Mucosa of stomach (tissue), 1 donor: ENCODE measurements around the gene CYP2R1.

Experiments
- H3K27me3 ChIP-seq: one replicate; pipeline ENCODE4 v1.7.0; 2013; ENCODE audit warnings: mild to moderate bottlenecking, low read length; ENCODE audit not compliant: control insufficient read depth, insufficient read depth
- H3K36me3 ChIP-seq: one replicate; pipeline ENCODE4 v1.7.0; 2013; ENCODE audit warnings: low read length; ENCODE audit not compliant: control insufficient read depth, insufficient read depth
- H3K4me1 ChIP-seq: one replicate; pipeline ENCODE4 v1.7.0; 2013; ENCODE audit warnings: mild to moderate bottlenecking, low read length; ENCODE audit not compliant: control insufficient read depth, insufficient read depth
- H3K4me3 ChIP-seq: one replicate; pipeline ENCODE4 v1.7.0; 2013; ENCODE audit warnings: low read length
- H3K9ac ChIP-seq: one replicate; pipeline ENCODE4 v1.7.0; 2013; ENCODE audit warnings: mild to moderate bottlenecking, low read length, moderate library complexity
- H3K9me3 ChIP-seq: one replicate; pipeline ENCODE4 v1.7.0; 2013; ENCODE audit warnings: mild to moderate bottlenecking, low read length, moderate library complexity; ENCODE audit not compliant: control insufficient read depth
- donor health status: Pancreatic carcinoma.

Gene CYP2R1

DNA sequence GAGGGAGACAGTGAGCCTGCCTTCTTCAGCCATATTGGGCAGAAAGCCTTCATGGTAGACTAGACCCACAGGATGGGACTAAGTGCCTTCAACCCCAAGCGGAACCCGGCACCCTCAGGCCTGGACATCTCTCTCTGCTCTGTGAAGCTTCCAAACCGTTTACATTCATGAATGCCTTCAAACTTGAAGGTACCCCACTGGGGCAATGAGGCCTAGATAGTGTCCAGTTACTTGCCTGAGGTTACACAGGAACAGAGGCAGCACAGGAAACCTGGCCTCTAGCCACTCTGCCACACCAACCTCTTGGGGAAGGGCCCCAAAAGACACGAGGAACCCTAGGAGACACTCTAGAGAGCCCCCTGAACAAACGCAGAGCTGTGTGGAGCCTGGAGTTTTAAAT is 14.5 kb upstream of the CYP2R1 start:
- Histone ChIP-seq H3K36me3 (no peaks in the 10 kb centered on the region), H3K9ac (no peak overlapping the region), H3K4me1 (peaks cover 19% of the 10 kb centered on the region), H3K27me3 (no peaks in the 10 kb centered on the region), H3K4me3 (no peak overlapping the region), H3K9me3 (no peaks in the 10 kb centered on the region)

DNA sequence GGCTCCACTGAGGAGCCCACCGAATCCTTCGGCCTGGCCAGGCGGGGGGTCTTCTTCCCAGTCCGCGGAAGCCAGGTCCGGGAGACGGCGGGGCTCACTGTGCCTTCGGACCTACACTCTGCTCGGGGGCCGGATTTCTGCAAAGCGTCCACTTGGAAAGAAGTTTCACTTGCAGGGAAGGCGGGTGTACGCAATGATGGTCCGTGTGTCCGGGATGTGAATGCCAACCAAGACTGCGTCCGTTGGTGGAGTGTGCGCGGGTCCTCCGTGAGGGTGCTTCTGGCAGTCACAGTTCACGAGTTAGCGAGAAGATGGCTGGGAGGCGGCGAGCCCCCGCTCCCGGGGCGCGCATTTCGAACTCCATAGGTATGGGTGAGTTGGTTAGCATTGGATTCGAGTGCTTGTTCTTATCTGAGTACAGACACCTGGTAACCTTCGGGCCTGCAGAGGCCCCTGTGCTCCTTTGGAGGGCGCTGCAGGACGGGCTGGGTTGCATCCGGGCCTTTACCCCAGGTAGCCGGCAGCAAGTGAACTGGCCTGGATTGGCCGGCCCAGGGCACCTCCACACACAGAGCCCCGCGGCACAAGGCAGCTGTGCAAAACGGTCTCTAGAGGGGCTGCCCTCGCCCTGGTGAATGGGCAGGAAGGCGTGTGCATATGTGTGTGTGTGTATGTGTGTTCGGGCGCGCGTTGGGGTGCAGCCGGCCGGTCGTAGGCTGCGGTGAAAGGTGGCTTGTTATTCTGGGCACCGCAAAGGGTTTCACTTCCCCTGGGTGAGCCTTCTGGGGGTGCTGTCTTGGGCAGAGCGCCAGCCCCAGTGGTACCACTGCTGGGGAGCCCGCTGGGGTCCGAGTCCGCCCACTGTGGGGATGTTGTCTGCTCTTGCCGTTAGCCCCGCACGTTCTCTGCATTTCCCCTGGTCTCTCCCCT is 13.3 kb upstream of the CYP2R1 start:
- H3K36me3 ChIP-seq = no peaks in the 10 kb centered on the region
- peak overlapping the region; percentile 75 for H3K9ac ChIP-seq
- no peaks in the 10 kb centered on the region for H3K27me3 ChIP-seq

DNA sequence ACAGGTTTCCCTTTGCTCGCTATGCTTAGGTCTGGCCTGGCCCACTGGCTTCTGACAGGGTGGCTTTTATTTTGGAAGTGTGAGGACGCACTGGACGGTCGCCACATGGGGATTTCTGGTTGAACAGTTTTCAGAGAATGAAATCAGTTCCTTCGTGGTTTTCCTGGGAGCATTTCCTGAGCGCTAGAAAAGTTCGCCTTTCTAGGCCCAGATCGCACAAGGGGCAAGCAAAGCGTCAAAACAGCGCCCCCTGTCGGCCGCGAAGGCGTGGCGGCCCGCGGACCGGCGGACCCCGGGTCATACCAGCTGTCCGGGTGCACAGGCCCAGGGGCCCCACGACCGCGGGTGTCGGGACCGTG is 12.7 kb upstream of the CYP2R1 start:
- H3K9ac ChIP-seq = peak overlapping the region; percentile 75
- no peaks in the 10 kb centered on the region for H3K9me3 ChIP-seq
- no peaks in the 10 kb centered on the region for H3K27me3 ChIP-seq
- peaks cover 19% of the 10 kb centered on the region for H3K4me1 ChIP-seq
- no peaks in the 10 kb centered on the region for H3K36me3 ChIP-seq
- H3K4me3 ChIP-seq = peak overlapping the region; percentile 78

More for the DNA sequence above, 13.3 kb upstream of the CYP2R1 start:
- Histone ChIP-seq H3K4me1 (peaks cover 19% of the 10 kb centered on the region), H3K9me3 (no peaks in the 10 kb centered on the region), H3K4me3 (peak overlapping the region; percentile 78)

- no peaks in the 10 kb centered on the region for H3K9me3 ChIP-seq
- H3K36me3 ChIP-seq = no peaks in the 10 kb centered on the region
- H3K4me1 ChIP-seq = peaks cover 16% of the 10 kb centered on the region
- no peak overlapping the region for H3K4me3 ChIP-seq
- H3K9ac ChIP-seq = no peak overlapping the region
- no peaks in the 10 kb centered on the region for H3K27me3 ChIP-seq
Observed at GRCh38 chr11:14902650-14903350, 10.8 kb upstream of the CYP2R1 start.

DNA sequence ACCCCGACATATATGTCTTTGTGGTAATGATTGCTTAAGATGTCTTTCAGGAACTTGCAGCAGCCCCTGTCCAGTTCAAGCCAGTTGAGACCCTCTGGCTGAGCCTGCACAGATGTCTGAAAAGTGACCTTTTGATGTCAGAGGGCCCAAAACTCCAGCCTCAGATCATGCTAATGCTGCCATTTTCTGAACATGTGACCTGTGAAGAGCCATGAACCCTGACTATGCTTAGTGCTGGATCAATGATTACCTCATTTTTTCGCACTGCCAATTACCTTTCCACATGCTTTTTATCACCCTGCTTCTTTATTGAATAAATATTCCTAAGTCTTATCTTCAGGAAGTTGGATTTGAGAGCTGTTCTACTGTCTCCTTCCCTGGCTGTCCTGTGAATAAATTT is 6.9 kb upstream of the CYP2R1 start:
- H3K4me1 ChIP-seq = no peaks in the 10 kb centered on the region
- H3K4me3 ChIP-seq = no peak overlapping the region
- no peak overlapping the region for H3K9ac ChIP-seq
- H3K27me3 ChIP-seq = no peaks in the 10 kb centered on the region
- H3K9me3 ChIP-seq = no peaks in the 10 kb centered on the region
- no peaks in the 10 kb centered on the region for H3K36me3 ChIP-seq

DNA sequence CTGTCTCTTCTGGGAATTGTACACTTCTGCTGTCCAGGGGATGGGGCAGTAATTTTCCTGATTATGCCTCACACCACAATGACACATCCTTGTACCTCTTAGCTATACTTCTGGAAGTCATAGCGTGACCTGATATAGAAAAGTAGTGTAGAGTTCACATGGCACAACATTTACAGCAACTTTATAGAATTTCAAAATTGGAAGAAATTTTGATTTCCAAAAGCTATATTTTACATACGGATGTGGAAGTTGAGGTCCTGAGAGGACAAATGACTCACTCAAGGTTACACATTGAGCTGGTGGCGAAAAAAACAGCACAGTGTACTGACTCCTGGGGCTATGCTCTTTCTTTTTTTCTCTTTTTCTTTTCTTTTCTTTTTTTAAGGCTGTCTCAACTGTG is 6.3 kb upstream of the CYP2R1 start:
- H3K27me3 ChIP-seq = no peaks in the 10 kb centered on the region
- no peak overlapping the region for H3K4me3 ChIP-seq
- no peaks in the 10 kb centered on the region for H3K9me3 ChIP-seq
- no peak overlapping the region for H3K9ac ChIP-seq
- no peaks in the 10 kb centered on the region for H3K4me1 ChIP-seq
- no peaks in the 10 kb centered on the region for H3K36me3 ChIP-seq

- peaks cover 4% of the 10 kb centered on the region for H3K4me1 ChIP-seq
- H3K9me3 ChIP-seq = no peaks in the 10 kb centered on the region
- H3K4me3 ChIP-seq = no peak overlapping the region
- H3K9ac ChIP-seq = no peak overlapping the region
- H3K36me3 ChIP-seq = no peaks in the 10 kb centered on the region
- H3K27me3 ChIP-seq = no peaks in the 10 kb centered on the region
Observed at GRCh38 chr11:14894657-14895598, 2.9 kb upstream of the CYP2R1 start.

DNA sequence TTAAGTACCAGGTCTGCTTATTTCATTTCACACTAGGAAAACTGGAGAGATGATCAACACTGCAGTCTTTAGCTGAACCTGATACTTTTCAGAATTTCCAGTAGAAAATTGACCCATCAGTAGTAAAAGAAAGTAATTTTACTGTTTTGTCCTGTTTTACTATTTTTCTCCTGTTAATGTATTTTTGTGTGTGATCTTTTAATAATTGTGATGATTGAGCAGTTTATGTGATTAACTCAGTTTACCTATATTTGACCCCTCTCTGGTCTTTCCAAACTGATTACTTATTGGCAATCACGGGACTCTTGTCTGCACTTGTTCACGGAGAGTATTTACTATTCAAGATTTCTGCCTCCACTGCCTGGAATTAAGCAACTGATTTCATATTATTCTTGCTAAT is 546 bp upstream of the CYP2R1 start:
- Histone ChIP-seq H3K36me3 (no peaks in the 10 kb centered on the region), H3K27me3 (no peaks in the 10 kb centered on the region), H3K9ac (peak overlapping the region; percentile 81), H3K4me3 (no peak overlapping the region), H3K4me1 (peaks cover 12% of the 10 kb centered on the region), H3K9me3 (no peaks in the 10 kb centered on the region)

GRCh38 chr11:14891143-14892035 is 642 bp downstream of the CYP2R1 start:
- Histone ChIP-seq H3K9me3 (no peaks in the 10 kb centered on the region), H3K27me3 (no peaks in the 10 kb centered on the region), H3K9ac (peak overlapping the region; percentile 81), H3K4me3 (peak overlapping the region; percentile 92), H3K36me3 (no peaks in the 10 kb centered on the region), H3K4me1 (peaks cover 17% of the 10 kb centered on the region)

- H3K9me3 ChIP-seq = no peaks in the 10 kb centered on the region
- no peaks in the 10 kb centered on the region for H3K36me3 ChIP-seq
- H3K4me1 ChIP-seq = peaks cover 22% of the 10 kb centered on the region
- no peak overlapping the region for H3K4me3 ChIP-seq
- H3K9ac ChIP-seq = no peak overlapping the region
- no peaks in the 10 kb centered on the region for H3K27me3 ChIP-seq
Observed at GRCh38 chr11:14886513-14886912, 5.5 kb downstream of the CYP2R1 start.

DNA sequence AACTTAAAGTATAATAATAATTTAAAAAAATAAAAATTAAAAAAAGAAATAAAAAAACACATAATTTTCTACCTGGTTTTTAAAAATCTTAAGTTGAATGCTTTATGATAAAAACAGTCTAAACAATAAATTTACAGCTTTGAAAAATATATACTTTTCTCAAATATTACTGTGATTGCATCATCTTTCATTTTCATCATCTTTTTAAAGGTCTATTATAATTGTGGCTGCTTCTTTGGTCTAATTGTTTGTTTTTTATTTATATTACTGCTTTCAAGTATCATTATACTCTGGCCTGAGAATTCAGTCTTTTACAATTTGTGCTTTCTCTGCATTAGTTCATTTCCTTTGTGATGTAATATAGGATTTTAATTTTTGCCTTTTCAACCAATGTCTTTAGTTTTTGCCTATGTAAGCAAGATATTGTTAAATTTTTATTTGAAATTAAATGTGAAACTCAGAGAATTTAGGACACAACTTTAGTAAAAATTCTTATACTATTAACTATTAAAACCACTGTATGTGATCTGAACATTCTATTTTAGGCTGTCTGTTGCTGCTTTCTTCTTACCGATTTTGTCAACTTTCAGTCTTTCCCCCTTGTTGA is 7.3 kb downstream of the CYP2R1 start:
- no peak overlapping the region for H3K9ac ChIP-seq
- peaks cover 18% of the 10 kb centered on the region for H3K4me1 ChIP-seq
- no peaks in the 10 kb centered on the region for H3K36me3 ChIP-seq
- H3K4me3 ChIP-seq = no peak overlapping the region
- no peaks in the 10 kb centered on the region for H3K27me3 ChIP-seq
- no peaks in the 10 kb centered on the region for H3K9me3 ChIP-seq
